H1 (cell line): ENCODE data around the gene NRROS. TPM values are rescaled to one million over a fixed set of nuclear protein-coding genes. Genes with fewer than 3 reads are reported as not detected.

ENCODE experiments used
- CTCF ChIA-PET: fragments of 300-600 bp; sonication (Branson Sonifier 250); formaldehyde crosslinking; loops from one replicate; lab custom pipeline; 2021; ENCODE audit not compliant: partially characterized antibody; lab: Charles Lee
- POLR2A ChIA-PET: fragments of 300-600 bp; sonication (Branson Sonifier 250); formaldehyde crosslinking; loops from one replicate; lab custom pipeline; 2021; ENCODE audit warnings: inconsistent platforms; ENCODE audit not compliant: partially characterized antibody; lab: Charles Lee
- DNase-seq, 2 experiments: peaks; one replicate each; pipeline versions ENCODE4 v3.0.0 to v3.0.0-alpha.2; 2010 to 2022; ENCODE audit warnings: low spot score in 2 of 2, low read depth in 1 of 2, mixed read lengths in 1 of 2
- FAIRE-seq: peaks from 2 replicates; lab custom pipeline; 2011; peaks lifted over from hg19 to GRCh38; lab: Jason Lieb, UNC
- H2AFZ ChIP-seq: 2 replicates; pipeline ENCODE4 v1.8.1; 2012; ENCODE audit warnings: low read length, inconsistent platforms
- H2AK5ac ChIP-seq: 2 replicates; pipeline ENCODE4 v1.6.1; 2013; ENCODE audit warnings: low read depth, low read length
- H2BK120ac ChIP-seq: replicated peaks from 2 replicates; pipeline ENCODE3; 2013; ENCODE audit warnings: low read depth, low read length, inconsistent platforms
- H2BK12ac ChIP-seq: 2 replicates; pipeline ENCODE4 v1.6.1; 2013; ENCODE audit warnings: low read depth, low read length
- H2BK15ac ChIP-seq: 2 replicates; pipeline ENCODE4 v1.6.1; 2013; ENCODE audit warnings: low read length
- H2BK20ac ChIP-seq: 2 replicates; pipeline ENCODE4 v1.6.1; 2013; ENCODE audit warnings: low read length
- H2BK5ac ChIP-seq: 2 replicates; pipeline ENCODE4 v1.6.1; 2013; ENCODE audit warnings: low read depth, low read length
- H3K14ac ChIP-seq: 2 replicates; pipeline ENCODE4 v1.6.1; 2013; ENCODE audit warnings: inconsistent platforms; ENCODE audit not compliant: insufficient read length
- H3K18ac ChIP-seq: 2 replicates; pipeline ENCODE4 v1.6.1; 2013; ENCODE audit warnings: low read length; ENCODE audit errors: extremely low read depth
- H3K23ac ChIP-seq: 2 replicates; pipeline ENCODE4 v1.6.1; 2013; ENCODE audit warnings: inconsistent platforms; ENCODE audit not compliant: insufficient read length
- H3K23me2 ChIP-seq: 2 replicates; pipeline ENCODE4 v1.6.1; 2013; ENCODE audit warnings: low read depth, low read length
- H3K27ac ChIP-seq: 2 replicates; pipeline ENCODE4 v1.6.1; 2011; ENCODE audit warnings: low read depth, low read length, inconsistent platforms
- H3K27me3 ChIP-seq, 4 experiments: replicated peaks in 1 of 4; 1 replicate in 1 of 4; 2 replicates in 3 of 4; pipeline versions ENCODE4 v1.6.1 to v1.8.1; 2011 to 2013; ENCODE audit warnings: low read length in 3 of 4, mild to moderate bottlenecking in 3 of 4, inconsistent platforms in 2 of 4, mixed read lengths in 2 of 4, moderate library complexity in 1 of 4; ENCODE audit not compliant: control insufficient read depth in 3 of 4, insufficient read depth in 3 of 4; ENCODE audit errors: extremely low read depth in 1 of 4
- H3K36me3 ChIP-seq, 4 experiments: 2 replicates each; pipeline versions ENCODE4 v1.6.1 to v1.8.1; 2011 to 2013; ENCODE audit warnings: mild to moderate bottlenecking in 4 of 4, low read length in 3 of 4, moderate library complexity in 2 of 4, control low read depth in 1 of 4, inconsistent platforms in 1 of 4; ENCODE audit not compliant: insufficient read depth in 4 of 4, control insufficient read depth in 2 of 4
- H3K4ac ChIP-seq: replicated peaks from 2 replicates; pipeline ENCODE3; 2013; ENCODE audit warnings: low read length, low read depth, mixed read lengths, inconsistent platforms; ENCODE audit not compliant: insufficient read length
- H3K4me1 ChIP-seq, 4 experiments: replicated peaks in 1 of 4; 1 replicate in 1 of 4; 2 replicates in 3 of 4; pipeline versions ENCODE4 v1.6.1 to v1.8.1; 2011 to 2013; ENCODE audit warnings: low read length in 3 of 4, inconsistent platforms in 2 of 4, mixed read lengths in 1 of 4; ENCODE audit not compliant: insufficient read depth in 4 of 4, control insufficient read depth in 3 of 4
- H3K4me2 ChIP-seq, 2 experiments: 2 replicates each; pipeline versions ENCODE4 v1.6.1 to v1.8.1; 2011 to 2013; ENCODE audit warnings: low read depth in 2 of 2, low read length in 2 of 2, control low read depth in 1 of 2, inconsistent platforms in 1 of 2, mild to moderate bottlenecking in 1 of 2; ENCODE audit not compliant: insufficient read depth in 1 of 2
- H3K4me3 ChIP-seq, 4 experiments: fragments of 200-600, 300-600 bp in 1 of 4; sonication (generic), shearing (Covaris generic), sonication (Bioruptor Twin) in 1 of 4; 2 replicates each; pipeline versions ENCODE4 v1.5.1 to v1.8.1; 2011 to 2016; ENCODE audit warnings: low read length in 4 of 4, low read depth in 3 of 4, control low read depth in 2 of 4, inconsistent platforms in 2 of 4, mild to moderate bottlenecking in 2 of 4, mixed read lengths in 1 of 4, moderate library complexity in 1 of 4; ENCODE audit not compliant: insufficient read depth in 2 of 4; ENCODE audit errors: extremely low read depth in 1 of 4
- H3K56ac ChIP-seq: replicated peaks from 2 replicates; pipeline ENCODE3; 2013; ENCODE audit warnings: low read depth, mild to moderate bottlenecking, mixed read lengths, low read length, inconsistent platforms; ENCODE audit not compliant: insufficient read length
- H3K79me1 ChIP-seq: 2 replicates; pipeline ENCODE4 v1.6.1; 2013; ENCODE audit warnings: low read depth, low read length, control low read depth
- H3K79me2 ChIP-seq, 2 experiments: 2 replicates each; pipeline versions ENCODE4 v1.6.1 to v1.8.1; 2012 to 2013; ENCODE audit warnings: low read length in 2 of 2, mild to moderate bottlenecking in 2 of 2, inconsistent platforms in 1 of 2; ENCODE audit not compliant: insufficient read depth in 2 of 2, control insufficient read depth in 1 of 2
- H3K9ac ChIP-seq, 4 experiments: replicated peaks in 1 of 4; 1 replicate in 1 of 4; 2 replicates in 3 of 4; pipeline versions ENCODE4 v1.6.1 to v1.8.1; 2011 to 2013; ENCODE audit warnings: low read depth in 3 of 4, low read length in 3 of 4, control low read depth in 2 of 4, mild to moderate bottlenecking in 2 of 4, moderate library complexity in 2 of 4, inconsistent platforms in 1 of 4; ENCODE audit errors: extremely low read depth in 1 of 4
- H3K9me3 ChIP-seq, 2 experiments: 2 replicates each; pipeline versions ENCODE4 v1.6.1 to v1.8.1; 2012 to 2013; ENCODE audit warnings: mild to moderate bottlenecking in 2 of 2, moderate library complexity in 2 of 2, control low read depth in 1 of 2, inconsistent platforms in 1 of 2, low read depth in 1 of 2, low read length in 1 of 2, mixed read lengths in 1 of 2; ENCODE audit not compliant: insufficient read depth in 2 of 2
- H4K20me1 ChIP-seq, 2 experiments: replicated peaks in 1 of 2; 2 replicates each; pipeline versions ENCODE3 to v1.8.1; 2011 to 2013; ENCODE audit warnings: inconsistent platforms in 2 of 2, low read length in 2 of 2, mild to moderate bottlenecking in 1 of 2; ENCODE audit not compliant: insufficient read depth in 2 of 2, control insufficient read depth in 1 of 2
- H4K5ac ChIP-seq: 2 replicates; pipeline ENCODE4 v1.6.1; 2013; ENCODE audit warnings: low read length, low read depth, mixed read lengths, inconsistent platforms; ENCODE audit not compliant: insufficient read length
- H4K8ac ChIP-seq: 2 replicates; pipeline ENCODE4 v1.8.0; 2013; ENCODE audit warnings: mild to moderate bottlenecking, moderate library complexity, low read length, inconsistent platforms; ENCODE audit not compliant: insufficient read depth; ENCODE audit errors: extremely low read depth
- H4K91ac ChIP-seq: replicated peaks from 2 replicates; pipeline ENCODE3; 2013; ENCODE audit warnings: low read length, mixed read lengths, inconsistent platforms; ENCODE audit not compliant: insufficient read length
- SAP30 ChIP-seq: fragments of 300-600 bp; sonication (generic); IDR thresholded peaks from 2 replicates; pipeline ENCODE4 v1.7.1; 2012; ENCODE audit warnings: low read length, moderate library complexity, mild to moderate bottlenecking, inconsistent platforms; ENCODE audit not compliant: insufficient read depth, insufficient replicate concordance
- WGBS, 2 experiments: shearing (Covaris generic) in 1 of 2; methylation state at CpG; one replicate each; pipeline versions ENCODE4 v1.1.6 to v1.1.7; 2013 to 2015; ENCODE audit warnings: low lambda C conversion rate in 2 of 2, mixed read lengths in 2 of 2, inconsistent platforms in 1 of 2, low coverage in 1 of 2, missing lambda C conversion rate in 1 of 2; ENCODE audit not compliant: insufficient replicate concordance in 2 of 2, insufficient coverage in 1 of 2, insufficient read length in 1 of 2; ENCODE audit errors: extremely low coverage in 1 of 2, missing lambda C conversion rate in 1 of 2; 5-methylcytosine and 5-hydroxymethylcytosine counted together
- polyA plus RNA-seq, 7 experiments: library from polyadenylated mRNA; depleted of rRNA in 3 of 7; stranded (reverse) in 5 of 7; unstranded in 2 of 7; fragments of >200 nt in 5 of 7; fragments of 200-250 nt in 2 of 7; gene quantifications; 1 replicate in 5 of 7; 2 replicates in 1 of 7; 4 replicates in 1 of 7; pipeline versions ENCODE4 v1.2.1 to v1.2.3, GENCODE V29; 2011 to 2013; ENCODE audit warnings: missing spikeins in 2 of 7, mixed read lengths in 2 of 7
- total RNA-seq: library from RNA; stranded (reverse); fragmentation: NEBNext Ultra II Directional; extraction: Animal tissue kit (Norgen Biotek cat#: 25700); gene quantifications from 2 replicates; pipeline ENCODE4 v1.2.1, GENCODE V29; 2021

Gene NRROS
- total and polyA plus RNA-seq, 2 of the 8 experiments (the other 6 are each of a cell fraction or from before 2014, with no cell fraction given) = 5.3 to 7.3 TPM

- H4K91ac ChIP-seq = no peak overlapping the region
- H3K23ac ChIP-seq = no peak overlapping the region
- H3K4me3 ChIP-seq = no peak overlapping the region
- no peak overlapping the region for H2BK12ac ChIP-seq
- H2BK120ac ChIP-seq = no peak overlapping the region
- H2BK5ac ChIP-seq = no peak overlapping the region
- H3K9me3 ChIP-seq = no peaks in the 10 kb centered on the region
- DNase-seq (no peak), FAIRE-seq (no peak)
- WGBS, 2 experiments = 95% methylated on average over 1 of the region's 1 CpG; no CpG with 5 or more reads in 1 of the 2 experiments
- H3K79me1 ChIP-seq = no peaks in the 10 kb centered on the region
- H2BK20ac ChIP-seq = no peak overlapping the region
- no peak overlapping the region for H3K9ac ChIP-seq
- no peak overlapping the region for H2AK5ac ChIP-seq
- peak overlapping the region; percentile 99 for H3K56ac ChIP-seq
- H3K4me1 ChIP-seq = no peaks in the 10 kb centered on the region
- TF ChIP-seq SAP30 = no peak
- no peak overlapping the region for H2BK15ac ChIP-seq
- no peak overlapping the region for H3K27ac ChIP-seq
- peaks cover 0 to 6% of the 10 kb centered on the region in 2 experiments for H4K20me1 ChIP-seq
- H4K8ac ChIP-seq = no peak overlapping the region
- H3K18ac ChIP-seq = no peak overlapping the region
- ChIA-PET POLR2A (no interaction called here), CTCF (interaction anchor here (0.7 to 10.9 kb wide), 3 partner anchors 10 to 83 kb away, joined by 3 to 143 read pairs (median 5); no protein-coding TSS in a partner anchor)
- H4K5ac ChIP-seq = no peak overlapping the region
- no peak overlapping the region for H3K14ac ChIP-seq
- H2AFZ ChIP-seq = no peak overlapping the region
- H3K4ac ChIP-seq = no peak overlapping the region
- H3K23me2 ChIP-seq = peaks cover 14% of the 10 kb centered on the region; the same call in 1 of the 2 replicates
- H3K36me3 ChIP-seq = no peaks in the 10 kb centered on the region
- no peaks in the 10 kb centered on the region for H3K79me2 ChIP-seq
- H3K4me2 ChIP-seq = no peak overlapping the region
- no peaks in the 10 kb centered on the region for H3K27me3 ChIP-seq
These were observed 54.7 kb downstream of the NRROS start for GRCh38 chr3:196694202-196694638.
